Peyer's patch (tissue), 4 donors: ENCODE data around the gene SPAG4.

Experiments
- POLR2A ChIP-seq, 2 donors: fragments of 450-650 bp; IDR thresholded peaks; one replicate each; pipeline ENCODE4 v1.5.1; 2017; ENCODE audit warnings: antibody characterized with exemption in 2 of 2, mild to moderate bottlenecking in 2 of 2, moderate library complexity in 2 of 2
- TF ChIP-seq, protein P1 (sequence below), 6 experiments: fragments of 450-650 bp in 4 of 6; fragments of 200-600 bp in 2 of 6; sonication (generic) in 1 of 6; IDR thresholded peaks; one replicate each; pipeline ENCODE4 v1.5.1; 2017 to 2019; ENCODE audit warnings: antibody characterized with exemption in 6 of 6, mild to moderate bottlenecking in 3 of 6, moderate library complexity in 1 of 6

DNA sequence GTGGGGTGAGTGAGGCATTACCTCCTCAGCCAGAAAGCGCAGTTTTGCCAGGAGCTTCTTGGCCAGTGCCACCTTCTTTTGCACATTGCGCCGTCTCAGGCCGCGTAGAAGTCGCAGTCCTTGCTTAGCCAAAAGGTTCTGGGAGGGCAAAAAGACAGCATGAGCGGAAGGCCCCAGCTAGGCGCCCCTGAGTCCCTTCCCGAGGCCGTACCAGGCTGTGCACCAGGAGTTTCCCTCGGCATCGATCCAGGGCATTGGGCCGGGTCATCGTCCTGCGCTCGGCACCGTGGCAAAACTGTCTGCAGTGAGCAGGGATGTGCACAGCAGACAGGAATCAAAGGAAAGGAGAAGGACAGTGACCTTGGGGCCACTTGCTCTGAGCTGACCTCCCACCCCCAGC lies 20.2 kb upstream of the SPAG4 start:
- TF ChIP-seq, protein P1, sequence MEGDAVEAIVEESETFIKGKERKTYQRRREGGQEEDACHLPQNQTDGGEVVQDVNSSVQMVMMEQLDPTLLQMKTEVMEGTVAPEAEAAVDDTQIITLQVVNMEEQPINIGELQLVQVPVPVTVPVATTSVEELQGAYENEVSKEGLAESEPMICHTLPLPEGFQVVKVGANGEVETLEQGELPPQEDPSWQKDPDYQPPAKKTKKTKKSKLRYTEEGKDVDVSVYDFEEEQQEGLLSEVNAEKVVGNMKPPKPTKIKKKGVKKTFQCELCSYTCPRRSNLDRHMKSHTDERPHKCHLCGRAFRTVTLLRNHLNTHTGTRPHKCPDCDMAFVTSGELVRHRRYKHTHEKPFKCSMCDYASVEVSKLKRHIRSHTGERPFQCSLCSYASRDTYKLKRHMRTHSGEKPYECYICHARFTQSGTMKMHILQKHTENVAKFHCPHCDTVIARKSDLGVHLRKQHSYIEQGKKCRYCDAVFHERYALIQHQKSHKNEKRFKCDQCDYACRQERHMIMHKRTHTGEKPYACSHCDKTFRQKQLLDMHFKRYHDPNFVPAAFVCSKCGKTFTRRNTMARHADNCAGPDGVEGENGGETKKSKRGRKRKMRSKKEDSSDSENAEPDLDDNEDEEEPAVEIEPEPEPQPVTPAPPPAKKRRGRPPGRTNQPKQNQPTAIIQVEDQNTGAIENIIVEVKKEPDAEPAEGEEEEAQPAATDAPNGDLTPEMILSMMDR (IDR thresholded peaks at IDR 0.05): no peak
- TF ChIP-seq POLR2A (IDR thresholded peaks at IDR 0.05): no peak
